ENCODE results near the gene WDPCP.

GRCh38 chr2:63544017-63544627, 44.2 kb downstream of the WDPCP start:
- TF ChIP-seq CHD2 (IDR thresholded peaks at IDR 0.05; ENCODE audit: low read length, partially characterized antibody) (no peak), MAZ (IDR thresholded peaks at IDR 0.05; ENCODE audit: borderline replicate concordance, low read depth, low read length) (no peak), CTCF (IDR thresholded peaks at IDR 0.05) (peak; percentile 82), EP300 (IDR thresholded peaks at IDR 0.05) (no peak), NR3C1 (IDR thresholded peaks at IDR 0.05) (no peak), RCOR1 (IDR thresholded peaks at IDR 0.05; ENCODE audit: low read depth, low read length) (no peak), POLR2A (IDR thresholded peaks at IDR 0.05; ENCODE audit: low read length) (no peak), BHLHE40 (IDR thresholded peaks at IDR 0.05; ENCODE audit: low read depth, low read length) (no peak)

All from A549 (cell line).